Measurements from ENCODE around the gene GAGE13.
"Not testable (repeated sequence)": the region's sequence is repeated elsewhere in the genome, so short reads cannot be mapped to it uniquely, and the experiment has no call there.

GAGE13 gene

GRCh38 chrX:49341449-49341848 lies 10.1 kb downstream of the GAGE13 start:
- DNase-seq: not testable (repeated sequence)

GRCh38 chrX:49344496-49345175 lies 13.3 kb downstream of the GAGE13 start:
- not testable (repeated sequence) for DNase-seq

DNA sequence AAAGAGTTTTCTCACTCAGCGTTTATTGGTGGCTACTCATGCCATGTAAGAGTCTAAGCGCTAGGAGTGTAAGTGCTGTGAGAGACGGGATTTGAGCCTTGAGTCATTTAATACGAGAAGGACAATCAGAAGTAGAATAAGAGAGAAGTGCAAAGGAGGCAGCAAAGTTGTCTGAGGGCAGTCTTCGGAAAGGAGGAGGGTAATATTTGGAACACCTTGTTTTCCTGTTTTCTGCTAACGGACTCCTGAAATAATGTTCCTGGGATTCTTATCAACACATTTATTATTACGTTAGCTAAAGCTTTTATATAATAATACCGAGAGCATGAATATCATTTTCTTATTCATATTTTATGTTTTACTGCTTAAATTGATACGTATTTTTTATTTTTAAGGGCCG lies 14.0 kb downstream of the GAGE13 start:
- not testable (repeated sequence) for DNase-seq

DNA sequence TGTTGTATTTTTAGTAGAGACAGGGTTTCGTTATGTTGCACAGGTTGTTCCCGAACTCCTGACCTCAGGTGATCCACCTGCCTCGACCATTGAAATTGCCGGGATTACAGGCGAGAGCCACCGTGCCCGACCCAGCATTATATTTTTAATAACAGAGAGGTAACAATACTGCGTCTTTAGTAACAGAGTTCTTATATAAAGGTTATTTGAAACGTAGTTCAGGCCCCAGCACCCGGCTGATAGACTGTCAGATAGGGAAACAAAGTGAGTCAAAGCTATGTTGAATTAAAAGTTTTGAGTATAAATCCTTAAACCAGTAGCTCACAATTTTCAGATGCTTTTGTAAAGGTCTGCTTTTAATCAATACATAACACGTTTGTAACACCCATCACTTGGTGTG lies 14.8 kb downstream of the GAGE13 start:
- DNase-seq: not testable (repeated sequence)

Measured in CD4-positive, alpha-beta T cell treated with Interleukin-1 beta for 1 hour (primary cell).